Activated CD8-positive, alpha-beta memory T cell treated with anti-CD3 and anti-CD28 coated beads, Interleukin-2, amount 50 U/mL, for 48 hours (primary cell): ENCODE results near the gene CRLF1.
"Not testable (repeated sequence)": the region's sequence is repeated elsewhere in the genome, so short reads cannot be mapped to it uniquely, and the experiment has no call there.

ENCODE experiments used
- DNase-seq: peaks from one replicate; pipeline ENCODE4 v3.0.0-alpha.2; 2020

The CRLF1 gene

GRCh38 chr19:18608102-18608804 is 1.7 kb upstream of the CRLF1 start:
- no peak for DNase-seq

GRCh38 chr19:18607226-18608101 is 865 bp upstream of the CRLF1 start:
- DNase-seq = no peak

- DNase-seq = peak; percentile 53
Measured at GRCh38 chr19:18605546-18606280, 886 bp downstream of the CRLF1 start.

DNA sequence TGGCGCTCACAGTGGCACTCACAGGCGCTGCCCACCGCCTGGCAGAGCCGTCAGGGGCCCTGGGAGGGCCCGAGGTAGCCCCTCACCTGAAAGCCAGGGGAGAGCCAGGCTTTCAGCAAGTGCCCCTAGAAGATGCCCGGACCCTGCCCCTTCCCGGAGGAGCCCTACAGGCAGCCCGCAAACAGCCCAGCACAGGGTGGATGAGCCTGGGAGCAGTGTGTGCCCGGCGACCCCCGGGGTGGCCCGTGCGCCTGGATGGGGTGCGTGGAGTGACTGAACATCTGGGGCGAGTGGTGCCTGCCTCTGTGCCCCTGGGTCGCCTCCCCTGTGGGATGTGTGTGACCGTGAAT is 1.4 kb downstream of the CRLF1 start:
- no peak for DNase-seq

DNA sequence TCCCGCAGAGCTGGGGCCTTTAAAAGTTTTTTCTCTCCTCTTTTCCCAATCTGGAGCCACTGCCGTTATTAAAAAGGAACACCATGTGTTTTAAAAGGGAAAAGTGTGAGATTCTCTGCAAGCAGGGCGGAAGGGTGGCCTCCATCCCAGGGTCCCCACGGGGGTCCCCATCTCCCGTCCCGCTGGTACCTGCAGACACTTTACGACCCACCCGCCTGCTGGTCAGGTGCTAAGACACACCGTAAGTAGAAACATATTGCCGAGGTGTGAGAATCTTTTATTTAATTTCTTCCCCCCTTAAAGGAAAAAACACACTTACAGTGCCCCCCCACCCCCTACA is 1.8 kb downstream of the CRLF1 start:
- DNase-seq = no peak

DNA sequence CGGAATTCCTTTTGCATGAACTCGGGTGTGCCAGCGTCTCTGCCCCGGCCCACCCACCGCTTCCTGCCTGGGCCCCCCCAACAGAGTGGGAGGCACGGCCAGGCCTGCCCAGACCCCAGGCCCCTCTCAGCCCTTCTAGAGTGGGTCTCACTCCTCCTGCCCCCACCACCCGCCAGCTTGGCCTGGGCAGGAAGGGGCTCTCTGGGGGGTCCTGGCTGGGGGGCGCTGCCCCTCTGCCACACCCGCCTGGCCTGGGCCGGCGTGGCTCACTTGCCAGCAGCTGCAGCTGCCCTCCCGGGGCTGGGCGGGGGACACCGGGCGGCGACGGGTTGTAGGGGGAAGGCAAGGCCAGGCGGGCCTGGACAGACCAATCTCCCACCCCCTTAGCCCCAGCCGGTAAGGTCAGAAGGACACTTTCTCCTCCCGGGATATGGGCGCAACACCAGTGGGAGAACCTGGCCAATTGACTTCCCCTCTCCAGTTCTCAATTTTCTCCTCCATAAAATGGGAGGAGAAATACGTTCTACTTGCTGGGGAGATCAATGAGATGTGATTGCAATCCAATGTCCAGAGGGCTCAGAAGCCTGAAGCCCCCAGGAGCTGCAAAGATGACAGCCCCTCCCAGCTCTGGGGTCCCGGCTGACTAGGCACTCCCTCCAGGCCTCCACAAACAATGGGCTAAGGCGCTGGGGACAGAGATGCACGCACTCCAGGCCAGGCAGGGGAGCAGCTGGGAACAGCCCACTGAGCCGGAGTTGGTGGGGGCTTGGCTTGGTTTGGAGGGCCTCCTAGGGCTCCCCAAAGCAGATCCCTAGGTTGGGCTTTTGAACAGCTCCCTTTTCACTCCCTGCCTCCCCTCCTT is 2.4 kb downstream of the CRLF1 start:
- peak; percentile 54 for DNase-seq

DNA sequence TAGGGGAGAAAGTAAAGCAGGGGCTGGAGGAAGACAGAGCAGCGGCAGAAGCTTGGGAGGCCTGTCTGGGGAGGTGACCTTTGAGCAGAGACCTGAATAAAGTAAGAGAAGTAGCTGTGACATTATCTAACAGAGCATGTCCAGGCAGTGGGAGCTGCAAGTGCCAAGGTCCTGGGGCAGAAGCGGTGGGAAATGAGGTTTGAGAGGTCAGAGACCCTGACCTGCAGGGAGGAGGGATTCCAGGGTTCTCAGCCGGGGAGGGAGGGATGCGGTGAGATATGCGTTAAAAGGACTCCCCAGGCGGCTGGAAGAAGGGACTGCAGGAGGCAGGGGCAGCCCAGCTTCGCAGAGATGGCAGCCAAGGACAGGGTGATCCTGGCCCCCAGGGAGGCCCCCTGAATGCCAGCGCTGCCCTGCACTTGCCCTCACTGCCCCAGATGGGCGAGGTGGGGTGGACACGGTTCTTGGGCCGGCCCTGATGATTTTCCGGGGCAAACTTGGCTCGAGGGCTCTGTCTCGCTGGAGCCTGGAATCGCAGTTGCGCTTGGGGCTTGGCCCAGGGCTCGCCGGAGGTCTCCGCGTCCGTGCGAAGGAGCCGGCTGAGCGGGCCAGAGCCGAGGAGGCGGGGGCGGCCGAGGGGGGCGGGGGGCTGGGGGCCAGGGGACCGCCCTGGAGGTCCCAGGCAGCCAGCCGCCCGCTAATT is 3.2 kb downstream of the CRLF1 start:
- peak; percentile 54 for DNase-seq

GRCh38 chr19:18601875-18602274 is 4.7 kb downstream of the CRLF1 start:
- DNase-seq = no peak

GRCh38 chr19:18600692-18601397 is 5.8 kb downstream of the CRLF1 start:
- not testable (repeated sequence) for DNase-seq

- DNase-seq = no peak
Measured at GRCh38 chr19:18599485-18599884, 7.1 kb downstream of the CRLF1 start.

- no peak for DNase-seq
Measured at GRCh38 chr19:18597809-18598660, 8.6 kb downstream of the CRLF1 start.

DNA sequence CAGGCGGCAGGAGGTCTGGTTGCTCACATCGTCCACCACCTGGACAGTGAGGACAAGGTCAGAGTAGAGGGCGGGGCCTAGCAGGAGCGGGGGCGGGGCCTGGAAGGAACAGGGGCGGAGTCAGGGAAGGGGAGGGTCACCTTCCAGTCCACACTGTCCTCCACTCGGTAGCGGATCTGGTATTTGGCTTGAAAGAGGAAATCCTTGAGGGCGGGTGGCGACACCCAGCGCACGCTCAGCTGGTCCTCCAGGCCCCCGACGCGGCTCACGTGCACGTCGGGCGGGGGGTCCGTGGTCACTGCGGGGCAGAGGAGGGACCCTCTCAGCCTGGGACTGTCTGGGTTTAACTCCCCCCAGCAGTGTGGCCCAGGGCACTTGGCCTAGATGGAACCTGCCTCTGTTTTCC is 9.8 kb downstream of the CRLF1 start:
- DNase-seq = no peak

- no peak for DNase-seq
Measured at GRCh38 chr19:18595475-18595874, 11.1 kb downstream of the CRLF1 start.

DNA sequence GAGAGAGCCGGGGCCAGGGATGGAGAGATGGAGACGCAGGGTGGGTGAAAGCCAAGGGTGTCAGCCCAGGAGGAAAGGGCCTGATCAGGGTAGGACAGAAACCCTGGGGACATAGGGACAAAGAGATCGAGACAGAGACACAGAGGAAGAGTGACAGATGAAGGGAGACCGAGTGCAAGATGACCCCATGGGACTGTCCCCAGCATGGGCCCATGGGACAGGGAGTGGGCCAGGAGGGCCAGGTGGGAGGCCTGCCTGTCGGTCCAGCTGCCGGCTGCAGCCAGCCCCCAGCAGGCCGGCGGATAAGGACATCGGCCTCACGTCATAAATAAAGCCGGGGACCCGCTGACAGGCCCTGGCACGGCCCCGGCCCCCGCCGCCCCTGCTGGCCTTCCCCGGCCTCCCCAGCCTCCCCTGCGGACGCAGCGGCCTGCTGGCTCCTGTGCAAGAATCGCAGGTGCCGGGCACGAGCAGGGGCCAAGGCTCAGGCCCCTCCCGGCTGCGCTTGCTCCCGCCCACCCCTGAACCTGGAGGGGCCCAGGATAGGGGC is 11.7 kb downstream of the CRLF1 start:
- DNase-seq = no peak

GRCh38 chr19:18594096-18594823 is 12.3 kb downstream of the CRLF1 start:
- peak; percentile 91 for DNase-seq

DNA sequence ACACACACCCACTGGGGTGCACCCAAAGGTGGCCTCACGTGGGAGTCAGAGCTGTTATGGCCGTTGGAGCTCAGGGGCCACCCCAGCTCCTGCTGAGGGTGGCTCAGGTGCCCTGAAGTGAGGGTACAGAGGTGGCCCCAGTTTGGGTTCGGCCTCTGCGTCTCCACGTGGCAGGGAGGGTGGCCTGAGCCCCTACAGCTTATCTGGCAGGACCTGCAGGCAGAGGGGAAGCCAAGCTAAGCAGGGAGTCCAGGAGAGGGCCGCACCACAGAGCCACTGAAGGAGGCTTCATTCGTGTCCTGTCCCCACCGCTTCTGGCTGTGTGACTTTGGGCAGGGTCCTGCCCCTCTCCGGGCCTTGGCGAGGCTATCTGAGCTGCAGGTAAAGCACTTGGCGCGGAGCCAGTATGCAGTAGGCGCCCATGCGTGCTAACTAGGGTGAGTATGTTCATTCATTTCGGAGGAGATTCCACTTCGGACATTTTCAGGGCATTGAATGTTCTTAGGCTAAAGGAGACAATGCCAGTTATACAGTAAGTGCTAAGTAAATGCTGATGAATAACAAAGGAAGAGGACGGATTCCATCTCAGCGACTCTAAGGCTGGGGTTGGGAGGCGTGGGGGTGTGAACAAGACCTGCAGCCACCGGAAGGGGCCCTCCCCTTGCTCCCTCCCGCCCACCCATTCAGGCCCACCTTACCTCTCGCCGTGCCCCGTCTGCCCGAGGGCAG is 13.1 kb downstream of the CRLF1 start:
- DNase-seq = no peak

- peak; percentile 47 for DNase-seq
Measured at GRCh38 chr19:18592732-18593131, 13.9 kb downstream of the CRLF1 start.

DNA sequence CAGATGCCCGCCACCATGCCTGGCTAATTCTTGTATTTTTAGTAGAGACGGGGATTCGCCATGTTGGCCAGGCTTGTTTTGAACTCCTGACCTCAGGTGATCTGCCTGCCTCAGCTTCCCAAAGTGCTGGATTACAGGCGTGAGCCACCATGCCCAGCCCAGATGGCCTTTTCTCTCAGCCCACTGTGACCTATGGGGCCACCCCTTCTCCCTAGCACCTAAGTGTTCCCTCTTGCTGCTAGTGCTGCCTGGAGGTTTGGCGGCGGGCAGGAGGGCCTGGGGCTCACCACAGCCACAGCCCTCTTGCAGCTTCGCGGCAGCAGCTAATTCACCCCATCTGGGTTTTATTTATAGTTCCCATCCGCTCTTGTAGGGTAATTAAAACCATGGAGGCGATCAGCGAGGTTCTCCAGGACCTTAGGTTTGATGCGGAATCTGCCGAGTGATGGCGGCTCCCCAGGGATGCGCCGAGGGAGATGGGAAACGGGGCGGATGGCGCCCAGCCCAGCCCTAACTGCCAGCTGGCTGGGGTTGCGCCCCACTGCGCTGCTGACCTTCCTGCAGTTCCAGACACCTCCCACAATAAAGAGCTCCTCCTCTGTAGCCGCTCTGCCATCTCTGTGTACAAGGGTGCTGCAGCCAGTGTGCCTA is 14.7 kb downstream of the CRLF1 start:
- no peak for DNase-seq
